LHCN-M2 (cell line): ENCODE measurements around the gene GIPC3. TPM values are rescaled to one million over a fixed set of nuclear protein-coding genes. Genes with fewer than 3 reads are reported as not detected.
"Not testable (repeated sequence)": the region's sequence is repeated elsewhere in the genome, so short reads cannot be mapped to it uniquely, and the experiment has no call there.

ENCODE experiments used
- DNase-seq: peaks from one replicate; pipeline ENCODE4 v3.0.0-alpha.2; 2012; ENCODE audit warnings: low read depth
- total RNA-seq: library from RNA; depleted of rRNA; stranded (reverse); fragments of >200 nt; gene quantifications from 2 replicates; pipeline ENCODE4 v1.2.3, GENCODE V29; 2014

The GIPC3 gene
- total RNA-seq, 1 experiment from 2014 or later, result 0.17 TPM

DNA sequence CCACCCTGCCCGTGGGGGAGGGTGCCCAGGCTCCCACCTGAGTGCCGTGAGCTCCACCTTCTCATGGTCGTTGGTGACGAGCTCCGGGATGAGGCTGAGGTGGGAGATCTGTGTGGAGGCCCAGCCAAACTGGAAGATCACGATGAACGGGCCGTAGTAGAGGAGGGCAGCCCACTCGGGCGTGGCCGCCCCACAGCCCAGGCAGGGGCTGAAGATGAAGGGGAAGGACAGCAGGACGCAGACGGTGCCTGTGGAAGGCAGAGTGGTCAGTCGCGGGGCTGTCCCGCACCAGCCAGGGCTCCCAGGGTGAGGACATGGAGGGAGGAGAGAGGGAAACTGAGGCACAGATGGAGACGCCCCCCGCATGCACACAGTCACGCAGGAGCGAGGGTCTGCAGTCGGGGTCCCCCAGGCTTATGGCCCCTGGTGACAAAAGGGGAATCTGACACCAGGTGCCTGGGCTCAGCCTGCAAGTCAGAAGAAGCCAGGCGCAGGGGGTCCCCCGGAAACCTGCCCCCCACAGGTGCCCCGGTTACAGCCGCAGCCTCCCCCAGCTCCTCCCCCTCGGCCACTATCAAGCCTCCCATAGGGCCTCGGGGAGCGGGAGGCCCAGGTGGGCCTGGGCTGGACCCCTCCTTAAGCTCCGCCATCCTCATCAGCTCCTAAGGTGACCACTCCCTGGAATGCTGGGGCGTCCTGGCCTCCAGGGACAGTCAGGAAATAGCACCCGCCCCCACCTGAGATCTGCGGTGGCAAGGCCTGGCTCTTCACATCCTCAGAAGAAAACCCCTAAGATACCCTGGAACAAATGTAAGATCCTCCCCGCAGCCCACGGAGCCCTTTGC lies 34.1 kb upstream of the GIPC3 start:
- DNase-seq, result no peak

DNA sequence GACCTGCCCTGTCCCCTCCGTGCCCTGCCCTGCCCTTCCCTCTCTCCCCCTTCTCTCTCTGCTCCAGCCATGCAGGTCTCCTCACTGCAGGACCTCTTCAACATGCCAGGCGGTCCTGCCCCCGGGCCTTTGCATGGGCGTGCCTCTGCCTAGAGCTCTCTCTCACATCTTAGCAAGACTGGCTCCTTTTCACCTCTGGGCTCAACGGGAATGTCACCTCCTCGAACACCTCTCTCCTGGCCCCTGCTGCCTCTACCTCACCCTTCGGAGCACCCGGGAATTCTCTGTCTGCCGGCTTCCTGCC lies 33.5 kb upstream of the GIPC3 start:
- DNase-seq, result no peak

DNA sequence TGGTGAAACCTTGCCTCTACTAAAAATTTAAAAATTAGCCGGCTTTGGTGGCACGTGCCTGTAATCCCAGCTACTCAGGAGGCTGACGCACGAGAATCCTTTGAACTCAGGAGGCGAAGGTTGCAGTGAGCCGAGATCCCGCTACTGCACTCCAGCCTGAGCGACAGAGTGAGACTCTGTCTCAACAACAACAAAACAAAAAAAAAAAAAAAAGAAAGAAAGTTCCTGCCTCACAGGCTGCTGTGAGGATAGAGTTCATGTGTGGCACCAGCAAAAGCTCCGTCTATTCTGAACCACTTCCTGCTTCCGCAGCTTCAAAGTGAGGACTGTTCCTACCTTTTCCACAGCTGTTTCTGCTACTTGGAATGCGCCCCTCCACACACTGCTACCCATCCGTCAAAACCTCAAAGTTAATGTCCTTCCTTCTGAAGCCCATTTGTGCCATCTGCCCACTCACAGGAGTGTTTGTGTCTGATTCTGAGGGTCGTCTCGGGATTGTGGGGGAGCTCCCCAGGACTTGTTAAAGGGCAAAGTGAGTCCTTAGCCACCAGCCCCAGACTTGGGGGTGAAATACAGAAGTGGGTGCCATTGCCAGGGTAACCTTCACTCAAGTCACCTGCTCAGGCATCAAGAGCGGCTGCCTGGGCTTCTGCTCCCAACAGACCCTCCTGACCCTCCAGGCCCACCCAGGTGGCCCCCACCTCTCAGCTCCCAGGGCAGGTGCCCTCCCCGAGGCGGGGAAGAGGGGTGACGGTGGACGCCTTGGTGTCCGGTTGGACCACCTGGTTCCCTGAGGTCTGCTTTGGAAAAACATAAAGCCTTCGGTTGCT lies 30.8 kb upstream of the GIPC3 start:
- DNase-seq, result no peak

DNA sequence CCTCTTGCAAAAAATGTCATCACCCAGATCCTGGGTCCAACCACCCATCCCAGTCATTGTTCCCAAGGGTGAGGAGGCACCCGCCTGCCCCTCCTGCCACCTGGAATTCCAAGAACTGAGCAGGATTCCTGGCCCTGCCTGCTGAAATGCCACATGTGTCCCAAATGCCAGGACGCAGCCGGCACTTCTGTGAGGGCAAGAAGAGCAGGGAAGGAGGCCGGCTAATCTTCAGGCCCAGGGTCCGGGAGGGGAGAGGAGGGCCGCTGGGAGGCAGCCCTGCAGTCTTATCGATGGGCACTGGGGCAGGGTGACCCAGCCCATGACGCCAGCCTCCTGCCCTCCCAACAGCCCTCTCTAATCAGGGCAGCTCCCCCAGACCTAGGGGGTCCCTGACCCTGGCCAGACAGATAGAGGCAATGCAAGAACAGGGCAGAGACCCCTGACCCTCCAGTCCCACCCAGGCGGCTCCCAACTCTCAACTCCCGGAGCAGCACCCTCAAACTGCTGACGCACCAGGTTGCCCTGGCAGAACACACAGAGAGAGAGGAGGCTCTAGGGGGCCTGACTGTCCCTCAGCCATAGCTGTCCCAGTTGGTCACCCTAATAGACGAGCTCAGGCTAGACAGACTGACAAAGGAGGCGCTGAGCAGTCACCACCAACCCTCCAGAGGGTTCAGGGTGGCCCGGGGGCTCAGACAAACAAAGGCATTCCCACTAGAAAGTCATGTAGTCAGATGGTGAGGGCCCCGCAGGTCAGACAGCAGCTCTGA lies 29.4 kb upstream of the GIPC3 start:
- no peak for DNase-seq

DNA sequence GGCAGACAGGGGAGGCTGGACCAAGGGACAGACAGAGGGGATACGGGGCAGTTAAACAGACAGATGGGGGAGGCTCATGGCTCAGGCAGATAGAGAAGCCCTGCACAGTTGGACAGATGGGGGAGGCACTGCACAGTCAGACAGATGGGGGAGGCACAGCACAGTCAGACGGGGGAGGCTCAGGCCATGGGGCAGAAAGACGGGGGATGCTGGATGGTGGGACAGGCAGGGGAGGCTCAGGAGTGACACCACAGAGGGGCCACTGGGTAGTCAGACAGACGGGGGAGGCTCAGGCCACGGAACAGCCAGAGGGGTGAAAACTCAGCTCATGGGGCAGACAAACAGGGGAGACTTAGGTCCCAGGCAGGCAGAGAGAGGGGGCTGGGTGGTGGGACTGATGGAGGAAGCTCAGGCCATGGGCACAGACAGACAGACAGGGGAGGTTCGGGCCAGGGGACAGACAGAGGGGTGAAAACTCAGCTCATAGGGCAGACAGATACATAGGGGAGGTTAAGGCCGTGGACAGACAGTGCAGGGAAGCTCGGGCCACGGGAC lies 28.8 kb upstream of the GIPC3 start:
- DNase-seq, result no peak

DNA sequence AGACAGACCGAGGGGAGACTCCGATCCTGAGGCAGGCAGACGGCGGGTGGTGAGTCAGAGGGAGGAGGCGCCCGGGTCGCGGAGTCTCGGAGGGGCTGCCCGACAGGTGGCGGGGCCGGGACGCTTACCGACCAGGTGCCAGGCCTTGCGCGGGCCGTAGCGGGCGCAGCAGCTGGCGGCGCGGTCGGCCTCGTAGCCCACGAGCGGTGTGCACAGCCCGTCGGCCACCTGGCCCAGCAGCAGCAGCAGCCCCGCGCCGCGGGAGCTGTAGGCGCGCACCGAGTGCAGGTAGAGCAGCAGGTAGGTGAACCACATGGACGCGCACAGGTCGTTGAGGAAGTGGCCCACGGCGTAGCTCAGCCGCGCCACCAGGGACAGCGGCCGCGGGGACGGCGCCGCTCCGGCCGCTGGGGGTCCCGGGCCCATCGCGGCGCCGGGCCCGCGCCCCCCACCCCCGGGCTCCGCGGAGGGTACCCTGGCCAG lies 28.3 kb upstream of the GIPC3 start:
- no peak for DNase-seq

DNA sequence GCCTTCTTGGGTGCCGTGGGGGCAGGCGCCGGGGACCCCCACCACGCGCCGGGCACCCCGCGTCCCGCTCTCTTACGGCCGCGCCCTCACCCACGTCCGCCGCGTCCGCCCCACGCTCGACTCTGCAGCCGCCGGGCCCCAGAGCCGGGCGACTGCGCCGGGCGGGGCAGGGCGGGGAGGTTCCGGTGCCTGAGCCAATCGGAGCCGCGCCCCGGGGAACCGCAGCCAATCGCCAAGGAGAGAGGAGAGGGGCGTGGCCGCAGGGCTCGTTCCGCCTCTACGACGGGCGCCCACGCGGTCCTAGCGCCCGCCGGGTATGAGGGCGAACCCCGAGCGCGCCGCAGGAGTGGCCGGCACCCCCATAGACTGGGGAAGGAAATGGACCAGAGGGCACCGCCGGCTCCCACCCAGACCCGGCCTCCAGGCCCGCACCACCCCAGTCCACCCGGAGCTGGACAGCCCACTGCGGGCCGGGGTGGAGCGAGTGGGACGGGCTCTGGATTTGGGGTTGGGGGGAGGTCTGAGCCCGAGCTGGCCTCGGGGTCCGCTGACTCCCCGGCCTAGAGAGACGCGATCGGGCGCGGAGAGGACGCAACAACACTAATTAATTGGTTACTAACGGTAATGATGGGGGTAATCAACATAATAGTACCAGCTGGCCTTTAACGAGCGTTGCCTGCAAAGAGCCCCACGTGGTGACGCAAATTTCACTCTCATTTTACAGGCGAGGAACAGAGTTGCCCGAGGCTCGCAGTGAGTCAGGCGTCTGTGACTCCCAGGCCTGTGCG lies 27.6 kb upstream of the GIPC3 start, which contains the start of gene MFSD12:
MFSD12 (minus strand) TSS at position 126 of the 788 bp plus-strand sequence. CDS start 183 bp downstream, outside the sequence.
- DNase-seq, result peak; percentile 90

DNA sequence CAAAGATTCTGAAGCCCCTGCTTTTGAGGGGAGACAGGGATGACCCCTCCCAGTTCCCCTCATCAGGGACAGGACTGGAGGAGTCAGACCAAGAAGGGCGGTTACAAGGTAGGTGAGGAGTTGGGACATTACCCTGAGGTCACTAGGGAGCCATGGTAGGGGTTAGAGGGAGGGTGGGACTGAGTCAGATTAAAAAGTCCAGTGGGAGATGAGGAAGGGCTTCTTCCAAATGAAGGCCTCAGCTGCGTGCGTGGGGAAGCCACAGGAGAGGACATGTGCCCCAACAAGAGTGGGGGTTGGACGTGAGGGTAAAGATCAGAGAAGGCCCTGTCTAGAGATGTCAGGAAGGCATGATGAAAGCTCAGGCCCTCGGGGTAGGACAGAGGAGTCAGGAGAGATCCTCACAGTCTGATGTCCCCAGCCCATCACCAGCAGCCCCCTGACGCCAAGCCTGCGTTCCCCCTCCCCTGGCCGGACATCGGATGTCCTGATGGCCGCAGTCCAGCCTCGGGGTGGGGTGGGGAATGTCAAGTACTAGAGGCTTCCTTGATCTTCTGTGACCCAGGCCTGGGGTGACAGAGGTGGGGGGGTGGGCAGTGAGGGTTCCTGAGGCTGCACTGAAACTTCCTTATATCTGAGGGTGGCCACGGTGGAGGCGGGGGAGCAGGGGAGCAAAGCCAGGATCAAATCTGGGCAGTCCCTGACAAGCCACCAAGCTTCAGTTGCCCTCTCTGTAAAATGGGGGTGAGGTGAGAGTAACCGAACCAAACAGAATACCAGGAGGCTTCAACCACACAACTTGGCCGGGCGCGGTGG lies 21.4 kb upstream of the GIPC3 start:
- DNase-seq, result no peak

DNA sequence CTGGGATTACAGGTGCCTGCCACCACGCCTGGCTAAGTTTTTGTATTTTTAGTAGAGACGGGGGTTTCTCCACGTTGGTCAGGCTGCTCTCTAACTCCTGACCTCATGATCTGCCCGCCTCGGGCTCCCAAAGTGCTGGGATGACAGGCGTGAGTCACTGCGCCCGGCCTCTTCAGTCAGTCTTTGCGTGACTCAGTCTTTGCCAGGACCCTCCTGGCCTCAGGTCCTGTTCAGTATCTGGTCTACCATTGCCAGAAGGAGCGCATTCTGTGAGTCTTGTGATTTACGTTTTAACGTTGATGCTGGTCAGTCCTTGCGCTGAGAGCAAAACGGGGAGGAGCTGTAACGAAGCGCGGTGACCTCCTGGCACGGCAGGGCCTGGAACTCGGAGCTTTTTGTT lies 20.1 kb upstream of the GIPC3 start:
- DNase-seq, result peak; percentile 52

DNA sequence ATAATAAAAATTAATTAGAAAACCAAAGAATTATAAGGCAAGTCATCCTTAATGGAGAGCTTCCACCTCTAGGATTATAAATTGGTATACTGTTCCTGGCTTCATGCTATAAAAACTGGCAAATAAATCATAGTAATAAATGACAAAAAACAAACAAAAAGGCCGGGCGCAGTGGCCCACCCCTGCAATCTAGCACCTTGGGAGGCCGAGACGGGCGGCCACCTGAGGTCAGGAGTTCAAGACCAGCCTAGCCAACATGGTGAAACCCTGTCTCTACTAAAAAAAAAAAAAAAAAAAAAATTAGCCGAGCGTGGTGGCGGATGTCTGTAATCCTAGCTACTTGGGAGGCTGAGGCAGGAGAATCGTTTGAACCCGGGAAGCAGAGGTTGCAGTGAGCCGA lies 15.2 kb upstream of the GIPC3 start:
- DNase-seq, result not testable (repeated sequence)

DNA sequence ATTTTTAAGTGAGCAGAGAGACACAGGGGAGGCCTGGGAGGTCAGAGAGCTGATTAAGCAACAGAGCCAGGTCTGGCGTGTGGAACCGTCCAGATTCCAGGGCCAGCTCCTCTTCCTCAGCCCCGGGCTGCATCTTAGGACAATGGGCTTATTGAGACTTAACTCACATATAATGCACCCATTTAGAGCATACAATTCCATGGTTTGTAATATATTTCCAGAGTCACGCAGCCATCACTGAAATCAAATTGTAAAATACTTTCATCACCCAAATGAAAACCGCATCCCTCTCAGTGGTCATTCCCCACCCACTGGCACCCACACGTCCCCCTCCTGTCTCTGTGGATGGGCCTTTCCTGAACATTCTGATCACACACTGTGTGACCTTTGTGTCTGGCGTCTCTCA lies 14.7 kb upstream of the GIPC3 start:
- DNase-seq, result no peak

DNA sequence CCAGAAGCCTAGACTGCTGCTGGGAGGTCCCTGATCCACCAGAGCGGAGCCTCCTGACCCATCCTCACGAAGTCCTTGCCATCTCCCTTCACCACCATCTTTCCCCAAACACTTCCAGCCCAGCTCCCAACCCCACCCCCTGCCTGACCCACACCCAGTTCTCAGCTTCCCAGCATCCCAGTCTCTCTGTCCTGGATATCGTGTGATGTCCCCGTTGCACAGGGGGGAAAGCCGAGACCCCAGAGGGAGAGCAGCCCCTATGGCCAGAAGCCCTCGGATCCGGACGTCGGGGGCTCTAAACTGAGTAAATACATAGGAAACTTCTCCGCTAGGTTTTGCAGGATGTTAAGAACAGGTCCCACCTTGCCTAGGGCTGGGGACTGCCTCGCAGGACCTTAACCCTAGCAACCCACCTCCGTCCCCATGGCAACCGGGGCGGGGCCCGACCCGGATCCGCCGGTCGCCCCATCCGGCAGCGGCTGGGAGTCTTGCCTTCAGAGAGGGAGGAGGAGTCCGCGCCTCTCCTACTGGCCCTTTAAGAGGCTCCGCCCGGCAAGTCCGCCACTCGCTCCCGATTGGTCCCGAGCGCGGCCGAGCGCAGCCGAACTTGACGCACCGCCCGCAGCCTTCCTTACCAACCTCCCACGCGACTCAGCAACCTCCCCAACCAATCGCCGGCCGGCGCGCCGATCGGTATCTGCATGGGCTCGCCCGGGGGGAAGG lies 13.0 kb upstream of the GIPC3 start:
- peak; percentile 99 for DNase-seq

DNA sequence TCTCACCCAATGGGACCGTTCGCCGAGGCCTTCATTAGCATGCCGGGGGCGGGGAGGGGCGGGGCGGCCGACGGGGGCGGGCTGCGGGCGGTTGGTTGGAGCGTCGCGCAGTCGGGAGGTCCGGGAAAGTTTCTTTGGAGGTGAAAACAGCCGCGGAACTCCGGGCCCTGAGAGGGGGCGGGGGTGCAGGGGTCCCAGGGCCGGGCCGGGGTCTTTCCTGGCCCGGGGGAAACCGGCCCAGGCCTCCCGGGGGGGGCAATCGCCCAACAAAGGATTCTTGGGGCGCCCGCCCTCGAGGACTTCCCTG lies 12.5 kb upstream of the GIPC3 start, which contains the start of gene HMG20B:
HMG20B (plus strand) TSS at position 90 of the 307 bp plus-strand sequence. CDS start 366 bp downstream, outside the sequence.
- no peak for DNase-seq

DNA sequence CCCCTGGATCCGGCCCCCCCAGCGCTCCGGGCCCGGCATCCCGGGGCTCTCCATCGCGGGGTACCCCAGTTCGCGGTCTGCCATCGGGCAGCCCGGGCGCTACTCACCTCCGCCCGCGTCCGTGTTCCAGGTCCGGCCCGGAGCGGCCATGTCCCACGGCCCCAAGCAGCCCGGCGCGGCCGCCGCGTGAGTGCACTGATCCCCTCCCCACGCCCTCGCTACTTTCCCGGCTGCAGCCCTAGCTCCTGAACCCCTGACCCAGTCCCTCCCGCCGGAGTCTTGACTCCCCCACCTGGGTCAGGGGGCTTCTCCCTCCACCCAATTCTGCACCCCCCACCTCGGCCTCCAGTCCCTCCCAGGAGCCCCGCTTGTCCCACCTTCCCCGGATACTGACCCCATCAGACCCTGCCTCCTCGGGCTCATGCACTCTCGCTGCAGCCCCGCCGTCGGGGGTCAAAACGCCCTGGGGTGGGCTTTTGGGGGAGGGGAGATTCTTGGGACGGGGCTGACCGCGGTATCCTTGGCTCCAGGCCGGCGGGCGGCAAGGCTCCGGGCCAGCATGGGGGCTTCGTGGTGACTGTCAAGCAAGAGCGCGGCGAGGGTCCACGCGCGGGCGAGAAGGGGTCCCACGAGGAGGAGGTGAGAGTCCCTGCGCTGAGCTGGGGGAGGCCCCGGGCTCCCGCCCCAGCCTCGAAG lies 12.0 kb upstream of the GIPC3 start:
- DNase-seq, result no peak

DNA sequence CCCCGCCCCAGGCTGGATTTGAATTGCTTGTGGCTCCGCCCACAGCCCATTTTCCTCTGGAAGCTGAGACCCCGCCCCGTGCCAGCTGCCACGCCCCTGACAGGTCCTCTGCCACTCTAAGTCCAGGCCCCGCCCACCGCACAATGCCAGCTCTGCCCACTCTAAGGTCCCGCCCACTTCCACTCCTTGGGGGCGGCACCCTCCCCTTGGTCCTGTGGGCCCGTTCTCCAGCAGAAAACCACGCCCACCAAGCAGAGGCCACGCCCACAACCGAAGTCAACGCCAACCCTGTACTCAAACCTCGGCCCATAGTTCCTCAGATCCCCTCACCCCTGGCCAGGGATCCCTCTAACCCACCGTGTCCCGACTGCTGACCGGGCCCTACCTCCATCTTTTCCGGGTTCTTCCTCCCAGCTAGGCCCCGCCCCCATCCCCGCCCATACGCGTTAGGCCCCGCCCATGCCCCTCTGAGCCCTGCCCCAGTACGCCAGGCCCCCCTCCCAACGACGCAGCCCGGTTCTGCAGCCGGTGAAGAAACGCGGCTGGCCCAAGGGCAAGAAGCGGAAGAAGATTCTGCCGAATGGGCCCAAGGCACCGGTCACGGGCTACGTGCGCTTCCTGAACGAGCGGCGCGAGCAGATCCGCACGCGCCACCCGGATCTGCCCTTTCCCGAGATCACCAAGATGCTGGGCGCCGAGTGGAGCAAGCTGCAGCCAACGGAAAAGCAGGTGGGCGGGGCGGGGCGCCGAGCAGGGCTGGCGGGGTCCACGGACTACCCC lies 11.2 kb upstream of the GIPC3 start:
- peak; percentile 93 for DNase-seq

DNA sequence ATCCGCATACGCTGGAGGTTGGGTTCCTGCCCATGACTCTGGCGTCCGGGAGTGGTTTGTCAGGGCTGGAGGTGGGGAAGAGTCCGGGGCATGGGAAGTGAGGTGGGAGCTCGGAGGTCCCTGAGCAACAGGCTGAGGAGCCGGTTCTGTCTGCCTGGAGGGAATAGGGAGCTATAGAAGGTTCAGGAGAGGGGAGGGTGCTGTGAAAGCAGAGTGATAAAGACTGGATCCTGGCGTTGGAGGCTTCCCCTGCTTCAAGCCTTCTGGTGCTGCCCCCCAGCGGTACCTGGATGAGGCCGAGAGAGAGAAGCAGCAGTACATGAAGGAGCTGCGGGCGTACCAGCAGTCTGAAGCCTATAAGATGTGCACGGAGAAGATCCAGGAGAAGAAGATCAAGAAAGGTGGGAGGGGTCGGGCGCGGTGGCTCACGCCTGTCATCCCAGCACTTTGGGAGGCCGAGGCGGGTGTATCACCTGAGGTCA lies 10.0 kb upstream of the GIPC3 start:
- DNase-seq, result no peak

DNA sequence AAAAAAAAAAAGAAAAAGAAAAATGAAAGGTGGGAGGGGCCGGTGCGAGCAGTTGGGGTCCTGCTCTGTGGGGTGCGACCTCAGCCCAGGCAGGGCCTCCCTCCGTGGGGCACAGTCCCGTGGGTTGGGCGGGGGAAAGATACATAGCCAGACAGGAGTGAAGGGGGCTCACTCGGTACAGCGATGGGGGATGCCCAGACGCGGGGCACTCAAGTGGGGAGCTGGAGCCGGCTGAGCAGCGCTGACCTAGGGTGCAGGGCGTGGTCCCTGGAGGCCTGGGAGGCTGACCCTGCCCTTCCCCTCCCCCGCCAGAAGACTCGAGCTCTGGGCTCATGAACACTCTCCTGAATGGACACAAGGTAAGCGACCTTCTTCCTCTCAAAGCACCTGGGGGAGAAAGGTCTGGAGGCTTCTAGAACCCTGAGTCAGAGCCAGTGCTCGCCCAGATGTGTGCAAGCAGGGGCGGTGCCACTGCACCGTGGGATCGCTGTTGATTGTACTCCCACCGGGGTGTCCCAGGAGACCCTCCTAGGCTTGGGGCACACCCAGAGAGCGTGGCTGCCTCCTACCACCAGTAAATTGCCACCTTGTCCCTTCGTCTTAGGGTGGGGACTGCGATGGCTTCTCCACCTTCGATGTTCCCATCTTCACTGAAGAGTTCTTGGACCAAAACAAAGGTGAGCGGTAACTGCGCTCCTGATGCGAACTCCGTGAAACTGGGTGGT lies 9.2 kb upstream of the GIPC3 start:
- DNase-seq, result no peak
